Measurements from ENCODE around the gene GPC5. TPM values are rescaled to one million over a fixed set of nuclear protein-coding genes. Genes with fewer than 3 reads are reported as not detected.

The GPC5 gene
- polyA plus RNA-seq, 2 of the 4 experiments (the other 2 are of a cell fraction), result not detected

GRCh38 chr13:92444244-92444643, 1045.8 kb downstream of the GPC5 start (continued):
- no peak for TF ChIP-seq FOSB (CRISPR knock-in tag; IDR thresholded peaks at IDR 0.05)
- TF ChIP-seq RNF2 (IDR thresholded peaks at IDR 0.05; ENCODE audit: borderline replicate concordance, low read depth), result no peak
- no peak for TF ChIP-seq EHMT2 (IDR thresholded peaks at IDR 0.05; ENCODE audit: low read depth)
- no peak for TF ChIP-seq KDM1A (IDR thresholded peaks at IDR 0.05; ENCODE audit: low read depth)

GRCh38 chr13:92451060-92451459, 1052.6 kb downstream of the GPC5 start:
- ATAC-seq (no peak), DNase-seq (ENCODE audit: low read depth in 1 of 2, low spot score in 1 of 2) (no peak), FAIRE-seq (no peak)
- Histone ChIP-seq H3K4me3 (no peak overlapping the region), H3K4me1 (no peaks in the 10 kb centered on the region), H3K4me2 (no peak overlapping the region), H3K27ac (no peak overlapping the region), H3K9me3 (no peaks in the 10 kb centered on the region)
- CTCF ChIA-PET, result interaction anchor here (1.2 kb wide), 1 partner anchor 11 kb away, joined by 4 read pairs; no protein-coding TSS in a partner anchor
- no peak for TF ChIP-seq GATA3 (IDR thresholded peaks at IDR 0.05; ENCODE audit: borderline replicate concordance)
- no peak for TF ChIP-seq RFX5 (IDR thresholded peaks at IDR 0.05)
- TF ChIP-seq POLR2AphosphoS2 (conservative IDR thresholded peaks at IDR 0.05; ENCODE audit: low read length), result no peak
- TF ChIP-seq MAX (IDR thresholded peaks at IDR 0.05), result no peak
- TF ChIP-seq BCL3 (IDR thresholded peaks at IDR 0.05), result no peak
- no peak for TF ChIP-seq TFCP2L1 (CRISPR knock-in tag; IDR thresholded peaks at IDR 0.05)
- no peak for TF ChIP-seq NR3C1 (IDR thresholded peaks at IDR 0.05)
- no peak for TF ChIP-seq CHD2 (IDR thresholded peaks at IDR 0.05; ENCODE audit: low read length, partially characterized antibody)
- no peak for TF ChIP-seq RCOR1 (IDR thresholded peaks at IDR 0.05; ENCODE audit: low read depth, low read length)
- TF ChIP-seq KDM5A (IDR thresholded peaks at IDR 0.05), result no peak
- no peak for TF ChIP-seq FOSB (CRISPR knock-in tag; IDR thresholded peaks at IDR 0.05)
- no peak for TF ChIP-seq ATOH8 (CRISPR knock-in tag; IDR thresholded peaks at IDR 0.05; ENCODE audit: low read depth)
- TF ChIP-seq CTCF (IDR thresholded peaks at IDR 0.05), result no peak
- TF ChIP-seq HES2 (IDR thresholded peaks at IDR 0.05), result no peak
- TF ChIP-seq ESRRA (IDR thresholded peaks at IDR 0.05; ENCODE audit: borderline replicate concordance, low read length), result no peak
- TF ChIP-seq ZNF302 (CRISPR knock-in tag; IDR thresholded peaks at IDR 0.05), result no peak
- no peak for TF ChIP-seq ZC3H11A (IDR thresholded peaks at IDR 0.05)
- TF ChIP-seq HMGXB4 (CRISPR knock-in tag; IDR thresholded peaks at IDR 0.05; ENCODE audit: borderline replicate concordance), result no peak
- TF ChIP-seq HDAC2 (IDR thresholded peaks at IDR 0.05), result no peak
- TF ChIP-seq NPAS2 (CRISPR knock-in tag; IDR thresholded peaks at IDR 0.05; ENCODE audit: borderline replicate concordance), result no peak
- POLR2A ChIA-PET, result no interaction called here
- WGBS (ENCODE audit: missing lambda C conversion rate), result 25% methylated on average over 1 of the region's 1 CpG

Data from A549 (cell line).